ENCODE results near the gene IGLL5. TPM values are rescaled to one million over a fixed set of nuclear protein-coding genes. Genes with fewer than 3 reads are reported as not detected.
A peak's percentile ranks its signal among the peaks of the same experiment; 100 is the strongest.

IGLL5 gene
- total and polyA plus RNA-seq, 9 donors, result 0.40 to 9.8 (median 1.5) TPM; not detected in 1

- Histone ChIP-seq H3K27ac (no peak overlapping the region), H3K9me3 (no peaks in the 10 kb centered on the region), H3K4me1 (ENCODE audit: insufficient read depth) (no peaks in the 10 kb centered on the region), H3K27me3 (no peaks in the 10 kb centered on the region), H3K36me3 (no peaks in the 10 kb centered on the region), H3K4me3 (no peak overlapping the region)
- TF ChIP-seq CTCF (IDR thresholded peaks at IDR 0.05) (no peak), POLR2A (IDR thresholded peaks at IDR 0.05) (no peak), EP300 (IDR thresholded peaks at IDR 0.05) (no peak)
- no peak for DNase-seq
- WGBS, 3 donors, result 63 to 74% (median 70%) methylated on average over 8 of the region's 8 CpGs
- intact Hi-C loops (cut with DNase I), result no loop called here
Measured at GRCh38 chr22:22872722-22873708, 14.6 kb upstream of the IGLL5 start.

- Histone ChIP-seq H3K36me3 (no peaks in the 10 kb centered on the region), H3K9me3 (no peaks in the 10 kb centered on the region), H3K27ac (no peak overlapping the region), H3K27me3 (no peaks in the 10 kb centered on the region), H3K4me1 (ENCODE audit: insufficient read depth) (no peaks in the 10 kb centered on the region), H3K4me3 (no peak overlapping the region)
- intact Hi-C loops (cut with DNase I), result no loop called here
- WGBS, 3 donors, result 10 to 13% (median 11%) methylated on average over 7 of the region's 7 CpGs
- DNase-seq, result peak in 3 of 5 donors; percentile 30 to 56 (median 33)
- no peak for TF ChIP-seq POLR2A (IDR thresholded peaks at IDR 0.05)
- TF ChIP-seq CTCF (IDR thresholded peaks at IDR 0.05), result no peak
- TF ChIP-seq EP300 (IDR thresholded peaks at IDR 0.05), result no peak
Measured at GRCh38 chr22:22877523-22878210, 9.9 kb upstream of the IGLL5 start.

- intact Hi-C loops (cut with DNase I), result no loop called here
- Histone ChIP-seq H3K4me3 (no peak overlapping the region), H3K9me3 (no peaks in the 10 kb centered on the region), H3K4me1 (ENCODE audit: insufficient read depth) (no peaks in the 10 kb centered on the region), H3K27me3 (no peaks in the 10 kb centered on the region), H3K27ac (no peak overlapping the region), H3K36me3 (no peaks in the 10 kb centered on the region)
- no peak for DNase-seq
- 64 to 70% (median 68%) methylated on average over 2 of the region's 2 CpGs for WGBS, 3 donors
- no peak for TF ChIP-seq EP300 (IDR thresholded peaks at IDR 0.05)
- no peak for TF ChIP-seq POLR2A (IDR thresholded peaks at IDR 0.05)
- TF ChIP-seq CTCF (IDR thresholded peaks at IDR 0.05), result no peak
Measured at GRCh38 chr22:22878211-22878570, 9.4 kb upstream of the IGLL5 start.

- Histone ChIP-seq H3K27me3 (no peaks in the 10 kb centered on the region), H3K9me3 (no peaks in the 10 kb centered on the region), H3K4me1 (ENCODE audit: insufficient read depth) (no peaks in the 10 kb centered on the region), H3K4me3 (no peak overlapping the region), H3K36me3 (no peaks in the 10 kb centered on the region), H3K27ac (no peak overlapping the region)
- no peak for TF ChIP-seq EP300 (IDR thresholded peaks at IDR 0.05)
- no peak for TF ChIP-seq CTCF (IDR thresholded peaks at IDR 0.05)
- TF ChIP-seq POLR2A (IDR thresholded peaks at IDR 0.05), result no peak
- intact Hi-C loops (cut with DNase I), result no loop called here
- no peak for DNase-seq
- WGBS, 3 donors, result 81 to 87% (median 81%) methylated on average over 11 of the region's 11 CpGs
Measured at GRCh38 chr22:22878801-22879674, 8.6 kb upstream of the IGLL5 start.

All from ovary (tissue), 9 donors.